ENCODE data around the gene ANKRD42. TPM values are rescaled to one million over a fixed set of nuclear protein-coding genes. Genes with fewer than 3 reads are reported as not detected.

Gene ANKRD42
- total and polyA plus RNA-seq, 7 donors, result 4.2 to 12.2 (median 9.6) TPM

DNA sequence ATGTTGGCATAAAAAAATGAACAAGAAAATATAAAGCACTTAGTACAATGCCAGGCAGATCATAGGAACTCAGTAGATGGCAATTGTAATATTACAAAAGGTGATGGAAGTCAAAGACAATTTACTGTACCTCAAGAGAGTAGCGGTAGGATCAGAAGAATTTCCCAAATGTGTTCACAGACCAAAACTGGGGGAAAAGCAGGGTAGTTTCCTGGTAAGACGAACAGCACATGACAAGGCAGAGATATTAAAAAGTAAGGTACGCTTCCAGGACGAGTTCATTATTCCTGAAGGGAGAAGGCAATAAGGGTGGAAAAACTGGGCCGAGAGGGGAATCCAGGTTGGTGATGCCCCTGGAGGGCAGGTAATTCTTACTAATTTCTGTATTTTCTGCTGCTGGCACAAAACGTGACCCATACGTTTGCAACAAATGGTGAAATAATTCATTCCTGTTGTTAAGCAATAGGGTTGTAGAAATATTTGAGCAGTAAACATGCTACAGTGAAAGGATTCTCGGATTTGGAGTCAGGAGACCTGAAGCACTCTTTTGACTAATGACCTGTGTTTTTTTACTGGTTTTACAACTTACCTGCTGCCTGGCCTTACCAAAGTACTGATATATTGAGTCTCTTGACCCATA, 786 bp upstream of the ANKRD42 start:
- WGBS, 2 donors, result 7 to 21% methylated on average over 8 of the region's 8 CpGs
- no peak for DNase-seq
- intact Hi-C loops (cut with DNase I), result loop anchor here (5.0 kb wide), 2 partner anchors 95 to 120 kb away; partner anchors contain the start of genes CCDC90B and RAB30

DNA sequence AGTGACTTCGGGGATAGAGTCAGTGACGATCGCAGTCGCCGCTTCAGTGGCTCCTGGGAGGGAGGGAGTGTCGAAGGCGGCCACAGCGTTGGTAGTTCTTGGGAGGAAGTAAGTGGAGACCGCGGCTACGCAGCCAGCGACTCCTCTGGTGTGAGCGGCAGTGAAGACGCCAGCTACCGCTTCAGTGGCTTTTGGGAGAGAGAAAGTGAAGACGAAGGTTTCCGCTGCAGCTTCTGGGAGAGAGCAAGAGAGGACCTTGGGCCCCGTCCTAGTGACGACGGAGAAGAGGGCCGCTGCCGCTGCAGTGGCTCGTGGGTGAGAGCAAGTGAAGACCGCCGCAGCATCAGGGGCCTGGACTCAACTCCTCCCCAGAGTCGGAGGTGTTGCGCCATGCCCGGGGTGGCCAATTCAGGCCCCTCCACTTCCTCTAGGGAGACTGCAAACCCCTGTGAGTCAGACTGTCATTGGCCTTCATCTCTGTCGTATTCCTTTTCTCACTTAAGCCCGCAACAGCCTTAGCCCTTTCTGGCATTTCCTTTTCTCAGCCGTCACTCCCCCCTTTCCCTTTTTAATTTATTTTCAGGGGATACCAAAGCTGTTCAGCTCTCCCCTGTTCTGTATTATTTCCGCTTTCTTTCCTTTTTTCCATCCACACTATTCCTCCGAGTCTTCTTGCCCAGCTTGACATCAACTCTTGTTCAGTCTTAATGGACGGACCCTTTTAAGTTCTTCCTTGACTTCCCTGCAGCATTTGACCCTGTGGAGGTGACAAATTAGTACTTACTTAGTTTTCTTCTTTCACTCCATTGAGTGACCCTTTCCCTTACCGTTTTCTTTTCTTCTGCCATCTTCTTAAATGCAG, 1.0 kb downstream of the ANKRD42 start:
- H3K9me3 ChIP-seq, result no peaks in the 10 kb centered on the region
- DNase-seq, result peak; percentile 94
- 2 to 3% methylated on average over 35 of the region's 35 CpGs for WGBS, 2 donors
- intact Hi-C loops (cut with DNase I), result loop anchor here (1.0 to 5.0 kb wide), 4 partner anchors 37 to 294 kb away; partner anchors contain the start of genes CCDC90B, DDIAS, PCF11 and PRCP
- H3K4me3 ChIP-seq, result peak overlapping the region; percentile 73 to 81 (median 74)
- H3K27me3 ChIP-seq, result no peaks in the 10 kb centered on the region
- TF ChIP-seq POLR2AphosphoS5 (IDR thresholded peaks at IDR 0.05) (peak; percentile 49 to 78 (median 55)), POLR2A (IDR thresholded peaks at IDR 0.05) (peak in 1 of 2 donors; percentile 13), EP300 (IDR thresholded peaks at IDR 0.05) (no peak)
- TF ChIP-seq, protein P1, sequence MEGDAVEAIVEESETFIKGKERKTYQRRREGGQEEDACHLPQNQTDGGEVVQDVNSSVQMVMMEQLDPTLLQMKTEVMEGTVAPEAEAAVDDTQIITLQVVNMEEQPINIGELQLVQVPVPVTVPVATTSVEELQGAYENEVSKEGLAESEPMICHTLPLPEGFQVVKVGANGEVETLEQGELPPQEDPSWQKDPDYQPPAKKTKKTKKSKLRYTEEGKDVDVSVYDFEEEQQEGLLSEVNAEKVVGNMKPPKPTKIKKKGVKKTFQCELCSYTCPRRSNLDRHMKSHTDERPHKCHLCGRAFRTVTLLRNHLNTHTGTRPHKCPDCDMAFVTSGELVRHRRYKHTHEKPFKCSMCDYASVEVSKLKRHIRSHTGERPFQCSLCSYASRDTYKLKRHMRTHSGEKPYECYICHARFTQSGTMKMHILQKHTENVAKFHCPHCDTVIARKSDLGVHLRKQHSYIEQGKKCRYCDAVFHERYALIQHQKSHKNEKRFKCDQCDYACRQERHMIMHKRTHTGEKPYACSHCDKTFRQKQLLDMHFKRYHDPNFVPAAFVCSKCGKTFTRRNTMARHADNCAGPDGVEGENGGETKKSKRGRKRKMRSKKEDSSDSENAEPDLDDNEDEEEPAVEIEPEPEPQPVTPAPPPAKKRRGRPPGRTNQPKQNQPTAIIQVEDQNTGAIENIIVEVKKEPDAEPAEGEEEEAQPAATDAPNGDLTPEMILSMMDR (IDR thresholded peaks at IDR 0.05), result no peak
- peaks cover 6 to 38% (median 20%) of the 10 kb centered on the region in 4 donors for H3K36me3 ChIP-seq
- peak overlapping the region; percentile 87 to 94 (median 90) for H3K27ac ChIP-seq
- peaks cover 0 to 43% (median 37%) of the 10 kb centered on the region in 4 donors for H3K4me1 ChIP-seq

More for the DNA sequence above, 786 bp upstream of the ANKRD42 start:
- peaks cover 6 to 37% (median 22%) of the 10 kb centered on the region in 4 donors for H3K36me3 ChIP-seq
- no peaks in the 10 kb centered on the region for H3K27me3 ChIP-seq
- no peak for TF ChIP-seq POLR2A (IDR thresholded peaks at IDR 0.05)
- TF ChIP-seq, protein P1 (IDR thresholded peaks at IDR 0.05), result no peak
- TF ChIP-seq POLR2AphosphoS5 (IDR thresholded peaks at IDR 0.05), result no peak
- no peak for TF ChIP-seq EP300 (IDR thresholded peaks at IDR 0.05)
- peak overlapping the region; percentile 87 to 94 (median 90) for H3K27ac ChIP-seq
- no peaks in the 10 kb centered on the region for H3K9me3 ChIP-seq
- peaks cover 0 to 42% (median 37%) of the 10 kb centered on the region in 4 donors for H3K4me1 ChIP-seq
- peak overlapping the region; percentile 73 to 81 (median 74) for H3K4me3 ChIP-seq

DNA sequence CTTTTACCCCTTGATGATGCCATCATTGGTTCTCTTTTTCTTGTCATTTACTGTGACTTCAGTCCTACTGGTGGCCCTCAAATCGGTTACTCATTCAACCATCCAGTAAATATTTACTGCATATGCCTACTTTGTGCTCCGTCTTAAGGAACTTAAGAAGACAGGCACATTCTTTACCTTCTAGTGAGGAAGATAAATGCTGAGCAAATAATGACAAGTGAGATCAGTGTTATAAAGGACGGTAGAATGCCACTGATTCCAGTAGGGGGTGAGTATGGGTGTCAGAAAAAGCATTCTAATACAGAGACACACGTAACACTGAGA, 1.6 kb downstream of the ANKRD42 start:
- Histone ChIP-seq H3K4me3 (peak overlapping the region; percentile 73 to 81 (median 74)), H3K4me1 (peaks cover 0 to 43% (median 37%) of the 10 kb centered on the region in 4 donors), H3K27ac (peak overlapping the region; percentile 87 to 94 (median 90)), H3K36me3 (peaks cover 5 to 34% (median 16%) of the 10 kb centered on the region in 4 donors), H3K27me3 (no peaks in the 10 kb centered on the region), H3K9me3 (no peaks in the 10 kb centered on the region)
- intact Hi-C loops (cut with DNase I), result loop anchor here (2.0 kb wide), 1 partner anchor 294 kb away; the partner anchor contains the start of genes DDIAS and PRCP
- DNase-seq, result no peak
- TF ChIP-seq, protein P1 (IDR thresholded peaks at IDR 0.05), result no peak
- TF ChIP-seq POLR2AphosphoS5 (IDR thresholded peaks at IDR 0.05) (no peak), POLR2A (IDR thresholded peaks at IDR 0.05) (no peak), EP300 (IDR thresholded peaks at IDR 0.05) (no peak)
- 17 to 46% methylated on average over 4 of the region's 4 CpGs for WGBS, 2 donors

DNA sequence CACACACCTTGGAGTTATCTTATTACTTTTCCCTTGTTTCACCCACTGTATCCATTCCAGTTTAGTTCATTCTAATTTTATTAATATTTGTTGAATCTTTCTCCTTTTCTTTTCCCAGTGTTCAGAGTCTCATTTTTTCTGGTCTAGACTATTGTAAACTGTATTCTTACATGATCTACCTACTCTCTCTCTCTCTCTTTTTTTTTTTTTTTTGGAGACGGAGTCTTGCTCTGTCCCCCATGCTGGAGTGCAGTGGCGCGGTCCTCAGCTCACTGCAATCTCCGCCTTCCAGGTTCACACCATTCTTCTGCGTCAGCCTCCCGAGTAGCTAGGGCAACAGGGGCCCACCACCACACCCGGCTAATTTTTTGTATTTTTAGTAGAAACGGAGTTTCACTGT, 2.1 kb downstream of the ANKRD42 start:
- Histone ChIP-seq H3K27me3 (no peaks in the 10 kb centered on the region), H3K4me1 (peaks cover 0 to 43% (median 37%) of the 10 kb centered on the region in 4 donors), H3K9me3 (no peaks in the 10 kb centered on the region), H3K4me3 (no peak overlapping the region), H3K27ac (peak overlapping the region in 3 of 4 donors; percentile 87 to 94 (median 91)), H3K36me3 (peaks cover 0 to 30% (median 10%) of the 10 kb centered on the region in 4 donors)
- intact Hi-C loops (cut with DNase I), result loop anchor here (2.0 kb wide), 1 partner anchor 295 kb away; the partner anchor contains the start of genes DDIAS and PRCP
- DNase-seq, result no peak
- TF ChIP-seq, protein P1 (IDR thresholded peaks at IDR 0.05), result no peak
- TF ChIP-seq POLR2A (IDR thresholded peaks at IDR 0.05), result no peak
- WGBS, 2 donors, result 95 to 96% methylated on average over 8 of the region's 8 CpGs

All from sigmoid colon (tissue), 7 donors.